ENCODE results near the gene OR13H1.
"Not testable (repeated sequence)": the region's sequence is repeated elsewhere in the genome, so short reads cannot be mapped to it uniquely, and the experiment has no call there.

The OR13H1 gene, protein sequence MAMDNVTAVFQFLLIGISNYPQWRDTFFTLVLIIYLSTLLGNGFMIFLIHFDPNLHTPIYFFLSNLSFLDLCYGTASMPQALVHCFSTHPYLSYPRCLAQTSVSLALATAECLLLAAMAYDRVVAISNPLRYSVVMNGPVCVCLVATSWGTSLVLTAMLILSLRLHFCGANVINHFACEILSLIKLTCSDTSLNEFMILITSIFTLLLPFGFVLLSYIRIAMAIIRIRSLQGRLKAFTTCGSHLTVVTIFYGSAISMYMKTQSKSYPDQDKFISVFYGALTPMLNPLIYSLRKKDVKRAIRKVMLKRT

DNA sequence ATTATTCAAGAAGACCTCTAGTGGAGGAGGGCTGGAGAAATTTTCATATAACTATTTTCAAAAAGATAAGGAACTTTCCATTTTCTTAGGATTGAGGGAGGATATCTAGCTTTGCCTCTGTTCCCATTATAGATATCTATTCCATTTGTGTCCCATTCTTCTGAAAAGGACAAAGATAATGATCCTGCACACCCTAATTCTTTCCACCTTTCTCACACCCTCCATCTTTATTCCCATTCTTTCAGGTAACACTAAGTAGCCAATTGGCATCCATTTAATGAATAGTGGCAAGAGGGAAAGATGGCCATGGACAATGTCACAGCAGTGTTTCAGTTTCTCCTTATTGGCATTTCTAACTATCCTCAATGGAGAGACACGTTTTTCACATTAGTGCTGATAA lies at the start of gene OR13H1:
TSS of gene OR13H1 (plus strand) at position 301 of the 400 bp plus-strand sequence. CDS start at position 301, 0 bp downstream.
- no peak for DNase-seq (ENCODE audit: low spot score)

DNA sequence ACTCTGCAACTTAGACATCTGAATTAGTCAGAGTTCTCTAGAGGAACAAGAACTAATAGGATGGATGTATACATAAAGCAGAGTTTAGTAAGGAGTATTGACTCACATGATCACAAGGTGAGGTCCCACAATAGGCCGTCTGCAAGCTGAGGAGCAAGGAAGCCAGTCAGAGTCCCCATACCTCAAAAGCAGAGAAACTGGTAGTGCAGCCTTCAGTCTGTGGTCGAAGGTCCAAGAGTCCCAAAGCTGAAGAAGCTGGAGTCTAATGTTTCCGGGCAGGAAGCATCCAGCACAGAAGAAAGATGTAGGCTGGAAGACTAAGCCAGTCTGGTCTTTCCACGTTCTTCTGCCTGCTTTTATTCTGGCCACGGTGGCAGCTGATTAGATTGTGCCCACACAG lies 42.3 kb upstream of the OR13H1 start:
- not testable (repeated sequence) for DNase-seq (ENCODE audit: low spot score)

DNA sequence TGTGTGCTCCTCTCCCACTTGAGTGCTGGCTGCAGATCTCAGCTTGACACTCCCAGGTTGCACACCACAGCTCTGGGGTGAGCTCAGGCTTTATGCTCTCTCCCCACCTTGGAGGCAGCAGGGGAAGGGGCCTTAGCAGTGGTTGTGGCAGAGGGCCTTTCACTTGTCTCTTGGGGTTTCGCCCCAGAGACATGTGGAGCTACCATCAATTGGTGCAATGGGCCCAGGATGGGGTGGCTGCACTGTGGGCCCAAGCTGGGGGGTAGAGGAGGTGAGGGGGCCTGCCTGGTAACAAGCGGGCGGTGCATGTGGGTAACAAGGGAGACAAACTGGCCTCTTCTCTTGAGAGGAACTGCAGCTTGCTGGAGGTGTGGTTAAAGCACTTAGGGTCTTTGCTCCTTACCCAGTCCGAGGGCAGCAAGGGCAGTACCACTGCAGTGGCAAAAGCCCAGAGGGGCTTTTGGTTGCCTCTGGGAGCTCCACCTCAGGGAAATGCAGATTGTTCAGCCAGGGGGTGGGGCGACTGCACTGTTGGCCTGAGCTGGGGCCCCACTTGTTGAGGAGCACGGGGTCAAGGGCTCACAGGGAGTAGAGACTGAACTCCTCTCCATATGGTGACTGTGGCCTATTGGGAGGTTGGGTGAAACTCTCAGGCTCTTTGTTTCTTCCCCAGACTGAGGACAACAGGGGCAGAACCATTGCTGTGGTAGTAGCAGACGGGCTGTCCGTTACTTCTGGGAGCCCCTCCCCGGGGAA lies 30.5 kb upstream of the OR13H1 start:
- no peak for DNase-seq (ENCODE audit: low spot score)

DNA sequence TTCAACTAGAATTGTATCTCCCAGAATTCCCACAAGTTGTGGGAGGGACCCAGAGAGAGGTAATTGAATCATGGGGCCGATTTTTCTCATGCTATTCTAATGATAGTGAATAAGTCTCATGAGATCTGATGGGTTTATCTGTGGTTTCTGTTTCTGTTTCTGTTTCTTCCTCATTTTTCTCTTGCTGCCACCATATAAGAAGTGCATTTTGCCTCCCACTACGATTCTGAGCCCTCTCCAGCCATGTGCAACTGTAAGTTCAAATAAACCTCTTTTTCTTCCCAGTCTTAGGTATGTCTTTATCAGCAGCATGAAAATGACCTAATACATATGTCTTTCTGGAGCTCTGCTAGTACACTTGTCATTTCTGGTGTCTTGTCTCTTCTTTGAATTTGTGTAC lies 22.1 kb upstream of the OR13H1 start:
- DNase-seq (ENCODE audit: low spot score): no peak

DNA sequence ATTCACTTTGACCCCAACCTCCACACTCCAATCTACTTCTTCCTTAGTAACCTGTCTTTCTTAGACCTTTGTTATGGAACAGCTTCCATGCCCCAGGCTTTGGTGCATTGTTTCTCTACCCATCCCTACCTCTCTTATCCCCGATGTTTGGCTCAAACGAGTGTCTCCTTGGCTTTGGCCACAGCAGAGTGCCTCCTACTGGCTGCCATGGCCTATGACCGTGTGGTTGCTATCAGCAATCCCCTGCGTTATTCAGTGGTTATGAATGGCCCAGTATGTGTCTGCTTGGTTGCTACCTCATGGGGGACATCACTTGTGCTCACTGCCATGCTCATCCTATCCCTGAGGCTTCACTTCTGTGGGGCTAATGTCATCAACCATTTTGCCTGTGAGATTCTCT lies 344 bp downstream of the OR13H1 start:
- no peak for DNase-seq (ENCODE audit: low spot score)

DNA sequence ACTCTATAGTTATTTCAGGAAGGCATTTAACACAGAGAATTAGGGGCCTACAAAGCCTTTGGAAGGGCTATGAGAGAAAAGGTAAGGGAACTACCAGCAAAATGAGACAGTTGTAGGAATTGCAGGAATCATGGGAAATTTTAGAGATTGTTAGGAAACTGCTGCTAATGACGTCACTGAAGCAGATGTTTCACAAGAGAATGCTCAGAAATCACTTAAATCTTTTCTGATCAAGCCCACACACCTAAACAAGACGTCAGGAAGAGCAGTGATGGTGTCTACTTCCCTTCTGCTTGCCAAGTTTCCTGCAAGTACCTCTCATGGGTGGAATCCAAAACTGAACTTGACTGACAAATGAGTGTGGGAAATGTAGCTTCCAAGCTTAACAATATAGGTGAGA lies 5.1 kb downstream of the OR13H1 start:
- DNase-seq (ENCODE audit: low spot score): no peak

DNA sequence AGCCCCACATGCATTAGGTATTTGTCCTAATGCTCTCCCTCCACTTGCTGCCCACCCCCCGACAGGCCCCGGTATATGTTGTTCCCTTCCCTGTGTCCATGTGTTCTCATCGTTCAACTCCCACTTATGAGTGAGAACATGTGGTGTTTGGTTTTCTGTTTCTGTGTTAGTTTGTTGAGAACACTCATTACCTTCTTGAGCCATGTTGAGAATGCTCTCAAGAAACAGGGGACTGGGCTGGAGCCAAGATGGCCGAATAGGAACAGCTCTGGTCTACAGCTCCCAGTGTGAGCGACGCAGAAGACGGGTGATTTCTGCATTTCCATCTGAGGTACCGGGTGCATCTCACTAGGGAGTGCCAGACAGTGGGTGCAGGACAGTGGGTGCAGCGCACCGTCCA lies 8.6 kb downstream of the OR13H1 start:
- DNase-seq (ENCODE audit: low spot score): not testable (repeated sequence)

DNA sequence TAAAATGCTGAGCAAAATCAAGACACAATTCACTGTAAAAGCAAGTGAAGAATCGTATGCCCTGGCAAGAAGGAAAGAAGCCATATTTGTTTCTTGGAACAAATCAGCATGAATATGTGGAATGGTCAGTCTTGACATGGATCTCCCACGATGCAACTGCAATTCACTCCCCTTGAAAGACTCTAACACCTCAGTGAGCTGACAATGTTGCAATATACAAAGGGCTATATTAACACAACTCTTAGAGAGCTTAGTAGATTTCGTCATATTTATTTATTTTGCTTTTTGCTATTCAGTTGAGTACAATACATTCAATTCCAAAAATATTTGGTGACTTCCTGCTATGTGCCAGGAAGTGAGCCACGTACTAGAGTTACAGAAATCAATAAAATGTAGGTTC lies 14.7 kb downstream of the OR13H1 start:
- DNase-seq (ENCODE audit: low spot score): no peak

DNA sequence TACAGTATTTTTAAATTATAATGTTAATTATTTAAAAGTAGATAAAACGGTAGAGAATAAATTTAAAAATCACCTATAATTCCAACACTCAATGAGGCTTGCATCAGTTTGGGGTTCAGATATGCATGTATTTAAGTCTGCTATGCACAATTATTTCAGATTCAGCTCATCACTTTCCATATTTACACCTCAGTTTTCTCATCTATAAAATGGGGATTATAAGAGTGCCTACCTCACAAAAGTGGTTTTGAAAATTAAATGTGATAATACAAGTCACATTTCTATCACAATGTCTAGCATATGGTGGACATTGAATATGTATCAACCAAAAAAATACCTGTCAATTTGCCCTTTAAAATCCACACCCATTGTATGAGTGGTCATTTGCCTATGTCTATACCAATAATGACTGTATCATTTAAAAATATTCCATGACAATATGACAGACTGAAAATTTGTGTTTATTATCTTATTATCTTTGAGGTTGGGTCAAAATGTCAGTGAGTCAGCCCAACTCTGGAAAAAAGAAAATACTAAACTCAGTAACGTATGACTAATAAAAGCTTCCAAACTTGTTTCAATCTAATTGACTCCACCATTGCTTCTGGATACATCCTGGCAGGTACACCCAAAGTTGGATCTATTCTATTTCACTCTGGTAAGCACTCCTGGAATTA lies 20.8 kb downstream of the OR13H1 start:
- no peak for DNase-seq (ENCODE audit: low spot score)

DNA sequence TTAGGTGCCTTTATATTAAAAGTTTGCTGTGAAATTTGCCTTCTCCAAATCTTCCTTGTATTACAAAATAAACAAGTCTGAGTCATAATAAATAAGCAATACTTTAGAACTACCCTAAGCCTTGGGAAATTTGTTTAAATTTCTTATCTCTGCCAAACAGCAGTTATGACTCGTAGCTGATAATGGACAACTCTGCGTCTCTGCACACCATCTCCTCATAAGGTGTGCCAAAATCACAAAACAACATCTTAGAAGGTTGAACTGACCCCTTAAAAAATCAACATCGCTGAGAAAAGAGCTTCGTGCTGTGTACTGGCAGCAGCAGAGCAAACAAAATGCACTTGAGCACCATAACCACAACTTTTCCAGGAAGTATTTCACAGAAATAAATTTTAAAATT lies 22.0 kb downstream of the OR13H1 start:
- no peak for DNase-seq (ENCODE audit: low spot score)

DNA sequence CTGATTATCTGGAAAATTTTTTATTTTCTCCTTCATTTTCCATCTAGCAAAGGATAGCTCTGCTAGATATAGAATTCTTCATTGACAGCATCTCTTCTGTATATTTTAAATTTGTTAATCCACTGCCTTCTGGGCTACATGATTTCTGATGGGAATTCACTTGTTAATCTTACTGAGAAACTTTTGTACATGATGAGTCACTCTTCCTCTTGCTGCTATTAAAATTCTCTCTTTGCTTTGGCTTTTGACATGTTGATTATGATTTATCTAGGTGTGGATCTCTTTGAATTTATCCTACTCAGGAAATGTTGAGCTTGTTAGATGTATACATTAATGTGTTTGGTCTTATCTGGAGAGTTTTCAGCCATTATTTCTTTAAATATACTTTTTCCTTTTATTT lies 27.5 kb downstream of the OR13H1 start:
- no peak for DNase-seq (ENCODE audit: low spot score)

DNA sequence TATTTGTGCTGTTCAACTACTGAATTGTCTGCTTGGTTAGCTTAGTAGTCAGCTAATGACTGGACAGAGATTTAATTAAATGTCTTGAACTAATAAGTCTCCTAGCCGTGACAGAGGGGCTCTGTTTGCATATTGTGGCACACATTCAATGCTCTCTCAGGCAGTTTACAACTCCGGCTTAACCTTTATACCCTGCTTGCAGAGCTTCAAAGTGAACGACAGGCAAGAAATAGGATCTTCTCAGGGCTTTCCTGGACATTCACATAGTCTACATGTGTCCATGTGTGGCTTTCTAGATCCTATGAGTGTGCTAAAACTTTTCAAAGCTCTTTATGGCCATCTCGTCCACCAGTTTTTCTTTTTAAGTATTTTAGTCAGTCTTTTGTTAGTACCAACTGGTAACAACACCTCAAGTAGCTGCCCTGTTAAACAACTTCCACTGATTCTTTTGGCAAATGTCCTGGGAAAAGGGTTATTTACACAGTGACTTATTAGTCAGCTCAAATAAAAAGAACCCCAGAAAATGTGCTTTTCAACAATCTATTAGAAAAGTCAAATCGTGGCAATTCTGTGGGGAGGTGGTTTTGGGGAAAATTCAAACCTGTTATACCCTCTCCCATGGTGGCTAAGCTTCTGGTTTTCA lies 28.6 kb downstream of the OR13H1 start:
- DNase-seq (ENCODE audit: low spot score): no peak

DNA sequence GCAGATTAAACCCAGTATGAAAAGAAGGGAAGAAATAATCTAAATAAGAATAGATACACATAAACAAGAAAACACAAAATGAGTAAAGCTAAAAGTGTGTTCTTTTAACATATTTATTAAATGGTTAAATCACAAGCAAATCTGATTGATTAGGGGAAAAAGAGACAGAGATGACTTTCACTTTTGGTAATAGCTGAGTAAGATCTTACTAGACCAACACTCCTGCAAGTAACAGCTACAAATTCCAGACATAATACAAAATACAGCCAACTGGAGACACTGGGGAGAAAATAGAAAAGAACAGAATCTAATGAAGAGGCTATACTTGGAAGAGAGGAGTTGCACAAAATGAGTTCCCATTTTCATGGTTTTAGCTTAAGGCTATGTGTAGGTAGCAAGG lies 33.5 kb downstream of the OR13H1 start:
- DNase-seq (ENCODE audit: low spot score): no peak

DNA sequence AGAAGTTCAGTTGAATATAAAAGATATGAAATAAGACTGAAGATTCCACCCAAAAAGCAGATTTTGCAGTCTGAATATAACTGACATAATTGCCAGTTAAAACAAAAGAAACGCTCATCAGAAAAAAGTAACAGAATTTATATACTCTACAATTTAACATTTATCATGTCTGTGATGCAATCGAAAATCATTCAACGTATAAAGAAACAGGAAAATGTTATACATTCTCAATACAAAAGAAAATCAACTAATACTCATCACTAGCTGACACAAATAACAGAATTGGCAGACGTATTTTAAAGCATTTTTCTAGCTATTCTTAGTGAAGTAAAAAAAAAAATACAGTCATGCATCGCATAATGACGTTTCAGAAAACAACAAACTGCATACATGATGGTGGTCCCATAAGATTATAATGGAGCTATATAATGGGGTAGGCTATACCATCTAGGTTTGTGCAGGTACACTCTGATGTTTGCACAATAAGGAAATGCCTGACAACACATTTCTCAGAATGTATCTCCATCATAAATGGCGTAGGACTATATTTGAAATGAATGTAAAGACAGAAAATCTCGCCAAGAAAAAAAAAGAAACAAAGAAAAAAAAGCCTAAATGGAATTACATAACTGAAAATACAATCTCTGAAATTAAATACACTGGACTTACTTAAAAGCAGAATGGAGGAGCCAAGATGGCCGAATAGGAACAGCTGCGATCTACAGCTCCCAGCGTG lies 34.3 kb downstream of the OR13H1 start:
- no peak for DNase-seq (ENCODE audit: low spot score)

DNA sequence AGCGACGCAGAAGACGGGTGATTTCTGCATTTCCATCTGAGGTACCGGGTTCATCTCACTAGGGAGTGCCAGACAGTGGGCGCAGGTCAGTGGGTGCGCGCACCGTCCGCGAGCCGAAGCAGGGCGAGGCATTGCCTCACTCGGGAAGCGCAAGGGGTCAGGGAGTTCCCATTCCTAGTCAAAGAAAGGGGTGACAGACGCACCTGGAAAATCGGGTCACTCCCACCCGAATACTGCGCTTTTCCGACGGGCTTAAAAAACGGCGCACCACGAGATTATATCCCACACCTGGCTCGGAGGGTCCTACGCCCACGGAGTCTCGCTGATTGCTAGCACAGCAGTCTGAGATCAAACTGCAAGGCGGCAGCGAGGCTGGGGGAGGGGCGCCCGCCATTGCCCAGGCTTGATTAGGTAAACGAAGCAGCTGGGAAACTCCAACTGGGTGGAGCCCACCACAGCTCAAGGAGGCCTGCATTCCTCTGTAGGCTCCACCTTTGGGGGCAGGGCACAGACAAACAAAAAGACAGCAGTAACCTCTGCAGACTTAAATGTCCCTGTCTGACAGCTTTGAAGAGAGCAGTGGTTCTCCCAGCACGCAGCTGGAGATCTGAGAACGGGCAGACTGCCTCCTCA lies 35.0 kb downstream of the OR13H1 start:
- not testable (repeated sequence) for DNase-seq (ENCODE audit: low spot score)

DNA sequence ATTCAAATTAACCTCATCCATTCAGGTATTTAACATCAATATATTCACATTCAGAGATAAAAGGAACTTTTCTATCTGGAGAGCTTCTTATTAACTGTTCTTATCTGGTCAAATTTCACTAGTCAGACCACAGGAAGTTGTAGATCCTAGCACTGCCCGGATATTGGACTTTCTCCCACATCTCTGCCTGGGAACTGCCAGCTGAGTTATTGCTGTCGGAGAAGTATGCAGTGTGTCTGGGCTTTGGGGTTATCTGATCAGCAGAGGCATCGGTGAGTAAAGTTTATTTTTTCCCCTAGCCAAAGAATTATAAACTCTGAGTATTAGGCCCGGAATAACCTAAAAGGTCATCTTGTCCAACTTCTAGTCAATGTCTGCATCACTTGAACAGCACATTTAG lies 45.1 kb downstream of the OR13H1 start:
- no peak for DNase-seq (ENCODE audit: low spot score)
